ENCODE measurements around the gene HTR6.

Gene HTR6

DNA sequence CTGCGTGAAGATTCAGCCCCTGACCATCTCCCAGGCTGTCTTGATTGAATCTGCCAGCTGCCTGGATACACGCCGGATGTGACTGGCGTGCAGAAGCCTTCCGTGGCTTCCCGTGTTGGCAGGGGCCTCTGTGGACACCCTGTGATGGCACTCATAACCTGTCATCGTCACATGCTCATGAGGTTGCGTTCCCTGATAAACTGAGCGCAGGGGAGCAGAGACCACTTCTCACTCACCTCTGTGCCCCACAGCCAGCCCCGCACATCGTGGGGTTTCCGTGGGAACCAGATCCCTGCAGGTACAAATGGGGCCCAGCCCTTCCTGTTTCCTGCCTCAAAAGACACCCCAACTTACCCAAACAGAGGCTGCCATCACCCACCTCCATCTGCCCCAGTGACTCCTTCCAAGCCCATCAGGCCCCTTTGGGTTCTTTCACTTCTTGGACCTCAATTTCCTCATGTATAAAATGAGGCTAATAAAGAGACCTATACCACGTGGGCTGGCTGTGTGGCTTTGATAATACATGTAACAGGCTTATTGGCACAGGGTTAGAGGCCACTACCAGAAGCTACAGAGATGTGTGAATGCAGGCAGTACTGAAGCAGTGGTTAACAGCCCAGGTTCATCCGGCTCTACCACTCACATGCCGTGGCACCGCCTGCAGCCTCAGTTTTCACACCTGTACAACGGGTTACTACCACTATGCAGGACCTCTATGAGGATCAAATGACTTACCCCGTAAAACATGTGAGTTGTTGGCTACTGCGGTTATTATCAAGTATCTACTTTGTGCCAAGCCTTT lies 23.6 kb downstream of the HTR6 start:
- DNase-seq (ENCODE audit: low read depth in 2 of 2): peak in 1 of 2 donors; percentile 13

GRCh38 chr1:19689085-19689757 lies 24.5 kb downstream of the HTR6 start:
- no peak for DNase-seq (ENCODE audit: low read depth in 2 of 2)

DNA sequence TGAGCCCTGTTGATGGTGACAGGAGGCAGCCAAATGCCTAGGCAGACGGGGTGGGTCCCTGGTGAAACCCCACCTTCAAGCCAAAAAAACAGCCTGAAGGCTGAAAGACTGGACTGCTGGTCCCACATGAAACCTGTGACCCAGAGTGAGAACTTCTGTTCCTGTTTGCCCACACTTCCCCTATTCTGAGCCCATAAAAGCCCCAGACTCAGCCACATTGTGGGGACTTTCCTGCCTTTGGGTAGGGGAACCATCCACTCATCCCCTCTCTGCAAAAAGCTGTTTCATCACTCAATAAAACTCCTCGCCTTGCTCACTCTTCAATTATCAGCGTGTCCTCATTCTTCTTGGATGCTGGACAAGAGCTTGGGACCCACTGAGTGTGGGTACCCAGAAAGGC lies 25.2 kb downstream of the HTR6 start:
- DNase-seq (ENCODE audit: low read depth in 2 of 2): no peak

DNA sequence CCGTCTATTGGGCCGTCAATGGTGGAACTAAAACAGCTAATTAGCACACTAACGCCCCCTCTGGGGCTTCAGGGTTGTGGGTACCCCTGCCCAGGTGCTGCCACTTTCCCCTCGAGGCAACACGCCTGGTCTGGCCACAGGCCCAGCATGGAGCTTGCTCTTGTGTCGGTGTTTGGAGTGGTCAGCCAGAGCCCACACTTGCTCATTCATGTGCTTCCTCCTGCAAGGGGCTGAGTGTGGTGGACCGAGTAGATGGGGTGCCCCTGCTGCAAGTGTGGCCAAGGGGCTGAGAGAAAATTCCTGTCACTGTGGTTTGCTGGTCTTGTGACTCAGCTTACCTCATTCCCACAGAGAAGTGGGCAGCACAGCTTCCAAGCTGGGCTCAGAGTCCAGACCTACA lies 25.7 kb downstream of the HTR6 start:
- no peak for DNase-seq (ENCODE audit: low read depth in 2 of 2)

GRCh38 chr1:19694298-19694697 lies 29.6 kb downstream of the HTR6 start:
- no peak for DNase-seq (ENCODE audit: low read depth in 2 of 2)

DNA sequence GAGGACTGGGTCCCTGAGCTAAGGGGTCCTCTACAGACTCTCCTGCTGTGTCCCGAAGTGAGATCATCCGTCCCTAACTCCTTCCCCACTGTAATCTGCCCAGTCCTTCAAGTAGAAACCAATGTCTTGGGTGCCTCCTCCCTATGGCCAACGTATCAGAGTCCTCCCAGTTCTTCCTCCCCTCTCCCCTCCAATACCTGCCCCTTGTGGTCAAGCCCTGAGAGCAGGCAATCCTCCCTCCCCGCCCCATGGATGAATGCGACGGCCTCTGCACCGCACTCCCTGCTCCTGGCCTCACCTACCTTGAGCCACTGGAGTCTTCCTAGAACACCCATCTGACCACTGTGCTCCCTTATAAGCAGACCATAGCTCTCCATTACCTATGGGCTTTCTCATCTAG lies 31.1 kb downstream of the HTR6 start:
- no peak for DNase-seq (ENCODE audit: low read depth in 2 of 2)

GRCh38 chr1:19696820-19697219 lies 32.1 kb downstream of the HTR6 start:
- DNase-seq (ENCODE audit: low read depth in 2 of 2): no peak

GRCh38 chr1:19698181-19698580 lies 33.5 kb downstream of the HTR6 start:
- DNase-seq (ENCODE audit: low read depth in 2 of 2): no peak

GRCh38 chr1:19700079-19700777 lies 35.6 kb downstream of the HTR6 start:
- DNase-seq (ENCODE audit: low read depth in 2 of 2): no peak

DNA sequence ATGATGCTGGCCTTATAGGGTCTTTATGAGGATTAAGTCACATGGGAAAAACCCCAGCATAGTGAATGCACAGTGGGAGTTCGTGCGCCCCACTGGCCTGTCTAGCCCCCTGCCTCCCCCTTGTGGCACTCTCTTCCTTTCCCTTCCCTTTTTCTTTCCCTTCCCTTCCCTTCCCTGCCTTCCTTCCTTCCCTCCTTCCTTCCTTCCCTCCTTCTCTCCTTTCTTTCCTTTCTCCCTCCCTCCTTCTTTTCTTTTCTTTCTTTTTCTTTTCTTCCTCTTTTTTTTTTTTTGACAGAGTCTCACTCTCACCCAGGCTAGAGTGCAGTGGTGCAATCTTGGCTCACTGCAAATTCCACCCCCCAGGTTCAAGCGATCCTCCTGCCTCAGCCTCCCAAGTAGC lies 38.6 kb downstream of the HTR6 start:
- no peak for DNase-seq (ENCODE audit: low read depth in 2 of 2)

DNA sequence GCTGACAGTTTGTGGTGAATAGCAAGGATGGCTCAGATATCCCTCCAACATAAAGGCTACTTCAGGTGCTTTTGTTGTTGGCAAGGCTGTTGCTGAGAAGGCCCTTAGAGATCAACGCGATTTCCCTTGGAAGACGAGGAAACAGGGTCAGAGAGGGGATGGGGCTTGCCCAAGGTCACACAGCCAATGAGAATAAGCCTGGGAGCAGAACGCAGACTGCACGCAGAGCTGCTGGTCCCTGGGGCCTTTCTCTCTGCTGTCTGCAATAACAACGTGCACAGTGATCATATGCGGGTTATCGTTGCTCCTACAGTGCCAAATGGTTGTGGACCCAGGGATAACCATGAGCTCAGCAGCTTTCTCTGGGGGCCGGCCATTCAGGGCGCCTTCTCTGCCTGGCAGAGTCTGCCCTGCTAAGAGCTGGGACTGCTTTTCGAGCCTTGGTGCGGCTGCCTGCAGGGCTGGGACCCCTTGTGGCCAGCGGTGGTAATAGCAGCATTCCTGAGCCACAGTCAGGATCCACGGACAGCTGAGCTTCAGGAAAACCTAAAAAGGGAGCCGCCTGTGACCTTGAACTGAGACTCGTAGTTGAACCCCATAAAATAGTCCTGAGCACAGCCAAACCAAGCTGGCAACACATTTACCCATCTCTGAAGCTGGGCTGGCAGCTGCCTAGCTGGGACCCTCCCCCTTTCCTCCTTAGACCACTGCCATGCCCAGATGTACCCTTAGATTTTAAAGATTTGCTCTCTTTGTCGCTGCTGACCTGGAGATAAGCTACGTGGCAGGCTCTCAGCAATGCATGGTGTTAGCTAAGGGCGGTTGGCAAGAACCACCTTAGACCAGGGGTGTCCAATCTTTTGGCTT lies 39.8 kb downstream of the HTR6 start:
- DNase-seq (ENCODE audit: low read depth in 2 of 2): peak; percentile 9 to 12

GRCh38 chr1:19705464-19705863 lies 40.8 kb downstream of the HTR6 start:
- no peak for DNase-seq (ENCODE audit: low read depth in 2 of 2)

DNA sequence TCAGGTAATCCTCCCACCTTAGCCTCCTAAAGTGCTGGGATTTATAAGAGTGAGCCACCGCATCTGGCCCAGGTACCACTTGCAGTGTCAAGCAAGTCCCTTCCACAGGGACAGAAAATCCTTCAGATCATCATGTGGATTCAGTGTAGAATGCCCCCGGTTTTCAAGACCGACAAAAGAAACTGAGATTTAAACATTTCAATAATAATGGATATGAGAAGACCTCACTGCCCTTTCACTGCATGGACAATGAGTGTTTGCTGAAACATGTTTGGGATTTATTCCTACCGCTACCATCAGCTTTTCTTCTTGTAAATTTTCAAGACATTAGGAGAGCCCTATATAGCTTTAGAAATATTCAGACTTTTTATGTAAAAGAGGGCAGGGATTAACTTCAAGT lies 41.5 kb downstream of the HTR6 start:
- DNase-seq (ENCODE audit: low read depth in 2 of 2): no peak

GRCh38 chr1:19708567-19709110 lies 44.0 kb downstream of the HTR6 start:
- DNase-seq (ENCODE audit: low read depth in 2 of 2): no peak

DNA sequence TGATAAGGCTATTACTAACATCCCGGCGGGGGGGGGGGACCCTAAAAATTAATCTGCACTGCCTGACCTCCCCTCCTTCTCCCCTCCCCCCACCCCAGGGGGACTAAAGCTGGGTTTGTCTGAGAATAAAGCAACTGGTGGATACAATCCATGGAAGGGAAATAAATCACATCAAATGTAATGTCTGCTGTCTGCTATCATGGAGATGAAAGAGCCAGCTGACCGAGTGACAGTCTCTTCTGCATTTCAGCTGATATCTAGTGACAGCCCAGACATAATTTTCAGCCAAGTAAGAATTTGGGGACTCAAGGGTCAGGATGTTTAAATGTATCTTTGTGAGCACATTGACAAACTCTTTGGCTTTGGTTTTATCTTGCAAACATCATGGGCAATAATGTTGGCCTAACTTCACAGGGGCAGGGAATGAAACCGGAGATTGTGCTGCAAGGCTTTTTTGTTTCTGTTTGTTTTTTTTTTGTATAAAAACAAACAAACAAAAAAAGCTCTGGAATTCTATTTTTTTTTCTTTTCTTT lies 44.7 kb downstream of the HTR6 start:
- DNase-seq (ENCODE audit: low read depth in 2 of 2): no peak

GRCh38 chr1:19710825-19711611 lies 46.3 kb downstream of the HTR6 start:
- DNase-seq (ENCODE audit: low read depth in 2 of 2): no peak

DNA sequence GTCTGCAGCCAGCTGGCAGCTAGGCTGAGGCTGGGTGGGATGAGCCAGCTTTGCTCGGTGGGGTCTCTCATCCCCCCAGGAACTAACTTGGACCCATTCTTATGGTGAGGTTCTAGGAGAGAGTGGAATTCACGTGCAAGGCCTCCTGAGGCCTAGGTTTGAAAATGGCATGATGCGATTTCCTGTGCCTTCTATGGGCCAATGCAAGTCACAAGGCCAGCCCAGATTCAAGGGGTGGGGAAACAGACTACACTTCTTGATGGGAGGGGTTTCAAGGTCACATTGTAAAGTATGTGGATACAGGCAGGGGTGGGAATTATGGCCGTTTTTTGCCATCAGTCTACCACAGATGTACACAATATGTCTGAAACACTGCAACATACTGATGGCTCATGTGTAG lies 48.3 kb downstream of the HTR6 start:
- DNase-seq (ENCODE audit: low read depth in 2 of 2): no peak

DNA sequence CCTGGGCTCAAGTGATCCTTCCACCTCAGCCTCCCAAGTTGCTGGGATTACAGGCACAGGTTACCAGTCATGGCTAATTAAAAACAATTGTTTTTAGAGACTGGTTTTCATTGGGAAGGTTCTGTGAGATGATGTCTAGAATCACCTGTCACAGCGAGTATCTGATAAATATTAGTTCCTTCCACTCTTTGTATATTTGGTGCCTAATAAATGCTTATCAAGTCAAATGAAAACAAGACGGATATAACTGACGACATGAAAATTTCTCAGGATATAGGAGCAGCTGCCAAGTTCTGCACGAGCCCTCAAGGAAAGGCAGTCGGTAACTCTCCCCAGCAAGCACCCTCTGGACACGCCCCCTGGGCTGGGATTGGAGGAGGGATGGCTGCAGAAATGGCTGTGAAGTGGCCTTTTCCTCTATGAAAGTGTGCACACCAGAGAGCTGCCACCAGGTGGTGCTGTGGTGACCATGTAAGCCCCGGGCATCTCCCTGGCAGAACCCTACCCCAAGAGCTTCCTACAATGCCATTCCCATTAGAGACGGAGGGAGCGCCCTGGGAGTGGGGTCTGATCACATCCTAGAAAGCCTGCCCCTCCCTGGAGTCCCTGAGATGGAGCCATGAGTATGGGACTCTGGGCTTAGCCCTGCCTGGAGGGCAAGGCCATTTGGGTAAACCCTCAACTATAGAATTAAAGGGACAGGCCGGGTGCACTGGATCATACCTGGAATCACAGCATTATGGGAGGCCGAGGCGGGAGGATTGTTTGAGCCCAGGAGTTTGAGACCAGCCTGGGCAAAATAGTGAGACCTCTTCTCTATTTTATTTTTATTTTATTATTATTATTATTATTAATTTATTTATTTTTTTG lies 50.9 kb downstream of the HTR6 start:
- peak; percentile 52 to 54 for DNase-seq (ENCODE audit: low read depth in 2 of 2)

- no peak for DNase-seq (ENCODE audit: low read depth in 2 of 2)
These were observed 52.8 kb downstream of the HTR6 start for GRCh38 chr1:19717467-19717866.

DNA sequence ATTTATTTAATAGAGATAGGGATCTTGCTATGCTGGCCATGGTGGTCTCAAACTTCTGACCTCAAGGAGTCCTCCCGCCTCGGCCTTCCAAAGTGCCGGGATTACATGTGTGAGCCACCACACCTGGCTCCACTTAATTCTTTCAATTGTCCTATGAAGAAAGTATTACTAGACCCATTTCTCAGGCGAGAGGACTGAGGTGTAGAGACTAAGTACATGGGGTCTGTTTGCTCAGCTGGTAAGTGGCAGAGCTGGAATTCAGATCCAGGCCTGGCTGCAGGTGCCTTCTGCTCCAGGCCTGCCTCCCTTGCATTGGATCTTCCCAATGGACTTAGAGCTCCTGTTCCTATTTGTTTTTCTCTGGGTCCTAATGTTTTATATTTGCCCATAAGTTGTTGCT lies 55.5 kb downstream of the HTR6 start:
- DNase-seq (ENCODE audit: low read depth in 2 of 2): no peak

Data from activated CD8-positive, alpha-beta memory T cell treated with anti-CD3 and anti-CD28 coated beads for 4 hours (primary cell).